PC-3 (cell line): ENCODE results near the gene SLC25A36.

Experiments
- EZH2 ChIP-seq: fragments of 300-600 bp; sonication (generic); IDR thresholded peaks from one replicate; pipeline ENCODE4 v1.6.1; 2017; ENCODE audit warnings: antibody characterized with exemption, mild to moderate bottlenecking, low read length; ENCODE audit not compliant: unreplicated experiment
- EZH2phosphoT487 ChIP-seq: fragments of 300-600 bp; sonication (generic); IDR thresholded peaks from 2 replicates; pipeline ENCODE4 v1.6.1; 2018; ENCODE audit warnings: mild to moderate bottlenecking, antibody characterized with exemption, low read length, borderline replicate concordance
- TF ChIP-seq, protein P1 (sequence below): fragments of 300-600 bp; sonication (generic); conservative IDR thresholded peaks from 2 replicates; pipeline ENCODE4 v1.5.1; 2017; ENCODE audit warnings: antibody characterized with exemption, low read depth, mild to moderate bottlenecking, low read length

DNA sequence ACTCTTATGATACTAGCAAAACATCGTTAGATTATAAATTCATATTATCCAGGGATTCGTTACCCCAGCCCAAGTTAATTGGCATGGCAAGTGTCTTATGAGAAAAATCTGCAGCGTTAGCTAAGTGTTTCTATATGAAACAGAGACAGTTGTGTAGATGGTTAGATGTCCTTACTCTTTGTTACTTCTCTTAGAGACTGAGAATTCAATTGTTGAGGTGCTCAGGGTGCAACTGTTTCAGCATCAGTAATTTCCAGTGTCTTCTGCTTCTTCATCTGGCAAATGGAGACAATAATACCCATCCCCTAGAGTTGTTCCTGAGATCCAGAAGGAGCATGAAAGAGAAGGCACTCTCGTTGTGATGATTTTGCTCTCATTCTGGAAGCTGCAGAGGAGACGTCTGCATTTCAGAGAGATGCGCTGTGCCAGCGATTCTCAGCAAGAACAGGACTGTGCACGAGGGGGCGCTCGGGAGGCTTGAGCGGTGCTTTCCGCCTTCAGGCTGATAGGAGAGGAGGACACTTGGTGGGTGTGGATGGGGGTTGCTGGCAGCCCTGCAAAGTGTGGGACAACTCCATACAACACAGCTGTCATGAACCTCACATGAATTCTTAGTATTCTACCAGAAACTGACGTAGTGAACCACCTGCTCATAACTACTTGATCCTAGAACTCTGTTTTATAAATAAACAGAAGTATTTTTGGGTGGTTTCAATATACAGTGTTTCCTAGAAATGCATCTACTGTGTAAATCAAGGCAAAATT is 69.8 kb downstream of the SLC25A36 start:
- TF ChIP-seq EZH2phosphoT487 (no peak), EZH2 (no peak)
- TF ChIP-seq, protein P1, sequence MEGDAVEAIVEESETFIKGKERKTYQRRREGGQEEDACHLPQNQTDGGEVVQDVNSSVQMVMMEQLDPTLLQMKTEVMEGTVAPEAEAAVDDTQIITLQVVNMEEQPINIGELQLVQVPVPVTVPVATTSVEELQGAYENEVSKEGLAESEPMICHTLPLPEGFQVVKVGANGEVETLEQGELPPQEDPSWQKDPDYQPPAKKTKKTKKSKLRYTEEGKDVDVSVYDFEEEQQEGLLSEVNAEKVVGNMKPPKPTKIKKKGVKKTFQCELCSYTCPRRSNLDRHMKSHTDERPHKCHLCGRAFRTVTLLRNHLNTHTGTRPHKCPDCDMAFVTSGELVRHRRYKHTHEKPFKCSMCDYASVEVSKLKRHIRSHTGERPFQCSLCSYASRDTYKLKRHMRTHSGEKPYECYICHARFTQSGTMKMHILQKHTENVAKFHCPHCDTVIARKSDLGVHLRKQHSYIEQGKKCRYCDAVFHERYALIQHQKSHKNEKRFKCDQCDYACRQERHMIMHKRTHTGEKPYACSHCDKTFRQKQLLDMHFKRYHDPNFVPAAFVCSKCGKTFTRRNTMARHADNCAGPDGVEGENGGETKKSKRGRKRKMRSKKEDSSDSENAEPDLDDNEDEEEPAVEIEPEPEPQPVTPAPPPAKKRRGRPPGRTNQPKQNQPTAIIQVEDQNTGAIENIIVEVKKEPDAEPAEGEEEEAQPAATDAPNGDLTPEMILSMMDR: peak; percentile 72
